ENCODE measurements around the gene SUMO3. TPM values are rescaled to one million over a fixed set of nuclear protein-coding genes. Genes with fewer than 3 reads are reported as not detected.

The SUMO3 gene
- total and polyA plus RNA-seq, 2 experiments from 2014 or later = 110 to 178 TPM

- Histone ChIP-seq H3F3A (ENCODE audit: insufficient read depth) (no peaks in the 10 kb centered on the region), H3K4me2 (ENCODE audit: unreplicated experiment) (no peak overlapping the region), H2AFZ (no peak overlapping the region), H3K9me3 (ENCODE audit: low read depth) (no peaks in the 10 kb centered on the region), H3K79me2 (ENCODE audit: insufficient read depth) (peaks cover 98% of the 10 kb centered on the region), H3K27me3 (replicated peaks; ENCODE audit: insufficient read depth) (no peaks in the 10 kb centered on the region), H3K9ac (no peak overlapping the region), H3K4me3 (no peak overlapping the region), H3K4me1 (ENCODE audit: insufficient read depth) (no peaks in the 10 kb centered on the region), H3K27ac (no peak overlapping the region), H3K9me2 (ENCODE audit: insufficient read depth) (no peaks in the 10 kb centered on the region), H3K36me3 (ENCODE audit: low read depth) (no peaks in the 10 kb centered on the region), H4K20me1 (ENCODE audit: insufficient read depth) (no peaks in the 10 kb centered on the region; the same call in 1 of the 2 replicates)
- DNase-seq = no peak
- in situ Hi-C loops (cut with MboI) = no loop called here
- 88 to 94% methylated on average over 5 of the region's 5 CpGs for WGBS, 2 experiments (ENCODE audit: low coverage in 1 of 2, low lambda C conversion rate in 2 of 2, missing lambda C conversion rate in 2 of 2)
- TF ChIP-seq EZH2 (IDR thresholded peaks at IDR 0.05; ENCODE audit: insufficient read depth, poor library complexity, severe bottlenecking) (no peak), EZH2phosphoT487 (IDR thresholded peaks at IDR 0.05; ENCODE audit: insufficient read depth, low read depth) (no peak)
Observed at GRCh38 chr21:44783020-44783696, 34.7 kb downstream of the SUMO3 start.

GRCh38 chr21:44780767-44781459, 36.9 kb downstream of the SUMO3 start:
- Histone ChIP-seq H3K27ac (no peak overlapping the region), H3K79me2 (ENCODE audit: insufficient read depth) (peaks cover 96% of the 10 kb centered on the region)
- WGBS, 2 experiments (ENCODE audit: low coverage in 1 of 2, low lambda C conversion rate in 2 of 2, missing lambda C conversion rate in 2 of 2) = 92 to 93% methylated on average over 16 of the region's 16 CpGs

GRCh38 chr21:44780137-44780502, 37.7 kb downstream of the SUMO3 start:
- no peak overlapping the region for H2AFZ ChIP-seq
- no peak overlapping the region for H3K9ac ChIP-seq
- DNase-seq = no peak
- no peak overlapping the region for H3K4me2 ChIP-seq (ENCODE audit: unreplicated experiment)
- H3K4me1 ChIP-seq (ENCODE audit: insufficient read depth) = no peaks in the 10 kb centered on the region
- H3K9me3 ChIP-seq (ENCODE audit: low read depth) = no peaks in the 10 kb centered on the region
- in situ Hi-C loops (cut with MboI) = no loop called here
- H3K9me2 ChIP-seq (ENCODE audit: insufficient read depth) = no peaks in the 10 kb centered on the region
- H3K4me3 ChIP-seq = no peak overlapping the region
- H3K36me3 ChIP-seq (ENCODE audit: low read depth) = peaks cover 15% of the 10 kb centered on the region
- no peak overlapping the region for H3K27ac ChIP-seq
- H3K79me2 ChIP-seq (ENCODE audit: insufficient read depth) = peaks cover 96% of the 10 kb centered on the region
- H4K20me1 ChIP-seq (ENCODE audit: insufficient read depth) = peaks cover 5% of the 10 kb centered on the region; the same call in 1 of the 2 replicates
- TF ChIP-seq EZH2phosphoT487 (IDR thresholded peaks at IDR 0.05; ENCODE audit: insufficient read depth, low read depth) = no peak
- no peak for TF ChIP-seq EZH2 (IDR thresholded peaks at IDR 0.05; ENCODE audit: insufficient read depth, poor library complexity, severe bottlenecking)
- 89 to 91% methylated on average over 7 of the region's 7 CpGs for WGBS, 2 experiments (ENCODE audit: low coverage in 1 of 2, low lambda C conversion rate in 2 of 2, missing lambda C conversion rate in 2 of 2)
- H3F3A ChIP-seq (ENCODE audit: insufficient read depth) = no peaks in the 10 kb centered on the region
- H3K27me3 ChIP-seq (replicated peaks; ENCODE audit: insufficient read depth) = no peaks in the 10 kb centered on the region

More at GRCh38 chr21:44780767-44781459, 36.9 kb downstream of the SUMO3 start:
- Histone ChIP-seq H3K4me2 (ENCODE audit: unreplicated experiment) (no peak overlapping the region), H3K9ac (no peak overlapping the region), H3F3A (ENCODE audit: insufficient read depth) (no peaks in the 10 kb centered on the region), H3K9me3 (ENCODE audit: low read depth) (no peaks in the 10 kb centered on the region), H2AFZ (no peak overlapping the region), H4K20me1 (ENCODE audit: insufficient read depth) (peaks cover 5% of the 10 kb centered on the region; the same call in 1 of the 2 replicates), H3K9me2 (ENCODE audit: insufficient read depth) (no peaks in the 10 kb centered on the region), H3K4me3 (no peak overlapping the region), H3K27me3 (replicated peaks; ENCODE audit: insufficient read depth) (no peaks in the 10 kb centered on the region), H3K4me1 (ENCODE audit: insufficient read depth) (no peaks in the 10 kb centered on the region), H3K36me3 (ENCODE audit: low read depth) (peaks cover 14% of the 10 kb centered on the region)
- no peak for DNase-seq
- in situ Hi-C loops (cut with MboI) = no loop called here
- TF ChIP-seq EZH2phosphoT487 (IDR thresholded peaks at IDR 0.05; ENCODE audit: insufficient read depth, low read depth) (no peak), EZH2 (IDR thresholded peaks at IDR 0.05; ENCODE audit: insufficient read depth, poor library complexity, severe bottlenecking) (no peak)

- DNase-seq = no peak
- peaks cover 96% of the 10 kb centered on the region for H3K79me2 ChIP-seq (ENCODE audit: insufficient read depth)
- H3K4me3 ChIP-seq = no peak overlapping the region
- H3K4me1 ChIP-seq (ENCODE audit: insufficient read depth) = no peaks in the 10 kb centered on the region
- TF ChIP-seq EZH2phosphoT487 (IDR thresholded peaks at IDR 0.05; ENCODE audit: insufficient read depth, low read depth) (no peak), EZH2 (IDR thresholded peaks at IDR 0.05; ENCODE audit: insufficient read depth, poor library complexity, severe bottlenecking) (no peak)
- WGBS, 2 experiments (ENCODE audit: low coverage in 1 of 2, low lambda C conversion rate in 2 of 2, missing lambda C conversion rate in 2 of 2) = 82 to 91% methylated on average over 6 to 17 of the region's 17 CpGs
- no peak overlapping the region for H2AFZ ChIP-seq
- in situ Hi-C loops (cut with MboI) = no loop called here
- no peaks in the 10 kb centered on the region for H3K9me2 ChIP-seq (ENCODE audit: insufficient read depth)
- H4K20me1 ChIP-seq (ENCODE audit: insufficient read depth) = peaks cover 5% of the 10 kb centered on the region; the same call in 1 of the 2 replicates
- H3K36me3 ChIP-seq (ENCODE audit: low read depth) = peaks cover 16% of the 10 kb centered on the region
- no peaks in the 10 kb centered on the region for H3K27me3 ChIP-seq (replicated peaks; ENCODE audit: insufficient read depth)
- no peaks in the 10 kb centered on the region for H3F3A ChIP-seq (ENCODE audit: insufficient read depth)
- H3K27ac ChIP-seq = no peak overlapping the region
- H3K9me3 ChIP-seq (ENCODE audit: low read depth) = no peaks in the 10 kb centered on the region
- no peak overlapping the region for H3K4me2 ChIP-seq (ENCODE audit: unreplicated experiment)
- H3K9ac ChIP-seq = no peak overlapping the region
Observed at GRCh38 chr21:44779417-44780136, 38.3 kb downstream of the SUMO3 start.
